Measurements from ENCODE around the gene CTNNA3. TPM values are rescaled to one million over a fixed set of nuclear protein-coding genes. Genes with fewer than 3 reads are reported as not detected.

Gene CTNNA3
- total RNA-seq, 2 donors from 2014 or later: not detected

- ATAC-seq (no peak), DNase-seq (ENCODE audit: low spot score) (no peak)
- no peak overlapping the region for H3K27ac Mint-ChIP-seq
- no peaks in the 10 kb centered on the region for H3K27me3 Mint-ChIP-seq
- H3K36me3 Mint-ChIP-seq: no peaks in the 10 kb centered on the region
- no peaks in the 10 kb centered on the region for H3K4me1 Mint-ChIP-seq (ENCODE audit: low read depth in 2 of 2)
- H3K4me3 Mint-ChIP-seq: no peak overlapping the region
- peaks cover 3% of the 10 kb centered on the region for H3K9me3 Mint-ChIP-seq
Measured at GRCh38 chr10:67284589-67284988, 411.4 kb downstream of the CTNNA3 start.

- no peaks in the 10 kb centered on the region for H3K27me3 Mint-ChIP-seq
- ATAC-seq (no peak), DNase-seq (ENCODE audit: low spot score) (no peak)
- peaks cover 3% of the 10 kb centered on the region for H3K9me3 Mint-ChIP-seq
- H3K4me1 Mint-ChIP-seq (ENCODE audit: low read depth in 2 of 2): no peaks in the 10 kb centered on the region
- H3K27ac Mint-ChIP-seq: no peak overlapping the region
- no peak overlapping the region for H3K4me3 Mint-ChIP-seq
- no peaks in the 10 kb centered on the region for H3K36me3 Mint-ChIP-seq
Measured at GRCh38 chr10:67282871-67283270, 413.1 kb downstream of the CTNNA3 start.

GRCh38 chr10:67280405-67280804, 415.6 kb downstream of the CTNNA3 start:
- no peaks in the 10 kb centered on the region for H3K27me3 Mint-ChIP-seq
- peaks cover 3% of the 10 kb centered on the region for H3K9me3 Mint-ChIP-seq
- H3K27ac Mint-ChIP-seq: no peak overlapping the region
- ATAC-seq (no peak), DNase-seq (ENCODE audit: low spot score) (no peak)
- no peak overlapping the region for H3K4me3 Mint-ChIP-seq
- no peaks in the 10 kb centered on the region for H3K36me3 Mint-ChIP-seq
- no peaks in the 10 kb centered on the region for H3K4me1 Mint-ChIP-seq (ENCODE audit: low read depth in 2 of 2)

- no peak overlapping the region for H3K27ac Mint-ChIP-seq
- H3K4me1 Mint-ChIP-seq (ENCODE audit: low read depth in 2 of 2): no peaks in the 10 kb centered on the region
- H3K9me3 Mint-ChIP-seq: no peaks in the 10 kb centered on the region
- H3K4me3 Mint-ChIP-seq: no peak overlapping the region
- no peak for DNase-seq (ENCODE audit: low spot score)
- H3K36me3 Mint-ChIP-seq: no peaks in the 10 kb centered on the region
- H3K27me3 Mint-ChIP-seq: no peaks in the 10 kb centered on the region
- no peak for ATAC-seq
Measured at GRCh38 chr10:67277402-67277801, 418.6 kb downstream of the CTNNA3 start.

GRCh38 chr10:67269828-67270227, 426.2 kb downstream of the CTNNA3 start:
- DNase-seq (ENCODE audit: low spot score): no peak
- H3K27ac Mint-ChIP-seq: no peak overlapping the region
- H3K36me3 Mint-ChIP-seq: no peaks in the 10 kb centered on the region
- no peak overlapping the region for H3K4me3 Mint-ChIP-seq
- ATAC-seq: no peak
- no peaks in the 10 kb centered on the region for H3K9me3 Mint-ChIP-seq
- no peaks in the 10 kb centered on the region for H3K4me1 Mint-ChIP-seq (ENCODE audit: low read depth in 2 of 2)
- no peaks in the 10 kb centered on the region for H3K27me3 Mint-ChIP-seq

GRCh38 chr10:67268146-67268545, 427.8 kb downstream of the CTNNA3 start:
- no peaks in the 10 kb centered on the region for H3K36me3 Mint-ChIP-seq
- no peak overlapping the region for H3K4me3 Mint-ChIP-seq
- ATAC-seq (no peak), DNase-seq (ENCODE audit: low spot score) (no peak)
- H3K4me1 Mint-ChIP-seq (ENCODE audit: low read depth in 2 of 2): no peaks in the 10 kb centered on the region
- H3K9me3 Mint-ChIP-seq: no peaks in the 10 kb centered on the region
- H3K27me3 Mint-ChIP-seq: no peaks in the 10 kb centered on the region
- no peak overlapping the region for H3K27ac Mint-ChIP-seq

GRCh38 chr10:67262675-67263074, 433.3 kb downstream of the CTNNA3 start:
- H3K36me3 Mint-ChIP-seq: no peaks in the 10 kb centered on the region
- no peaks in the 10 kb centered on the region for H3K4me1 Mint-ChIP-seq (ENCODE audit: low read depth in 2 of 2)
- no peak overlapping the region for H3K4me3 Mint-ChIP-seq
- H3K27me3 Mint-ChIP-seq: no peaks in the 10 kb centered on the region
- no peak overlapping the region for H3K27ac Mint-ChIP-seq
- no peaks in the 10 kb centered on the region for H3K9me3 Mint-ChIP-seq
- no peak for ATAC-seq
- DNase-seq (ENCODE audit: low spot score): no peak

GRCh38 chr10:67261300-67261797, 434.6 kb downstream of the CTNNA3 start:
- Mint-ChIP-seq H3K27me3 (no peaks in the 10 kb centered on the region), H3K9me3 (no peaks in the 10 kb centered on the region), H3K4me1 (ENCODE audit: low read depth in 2 of 2) (no peaks in the 10 kb centered on the region), H3K36me3 (no peaks in the 10 kb centered on the region), H3K27ac (no peak overlapping the region), H3K4me3 (no peak overlapping the region)
- ATAC-seq (no peak), DNase-seq (ENCODE audit: low spot score) (no peak)

- H3K9me3 Mint-ChIP-seq: no peaks in the 10 kb centered on the region
- H3K27me3 Mint-ChIP-seq: no peaks in the 10 kb centered on the region
- no peak overlapping the region for H3K27ac Mint-ChIP-seq
Measured at GRCh38 chr10:67259319-67259929, 436.6 kb downstream of the CTNNA3 start.

GRCh38 chr10:67257427-67258144, 438.4 kb downstream of the CTNNA3 start:
- Mint-ChIP-seq H3K36me3 (no peaks in the 10 kb centered on the region), H3K27ac (no peak overlapping the region), H3K4me3 (no peak overlapping the region), H3K27me3 (no peaks in the 10 kb centered on the region), H3K4me1 (ENCODE audit: low read depth in 2 of 2) (no peaks in the 10 kb centered on the region), H3K9me3 (no peaks in the 10 kb centered on the region)
- DNase-seq (ENCODE audit: low spot score): no peak
- no peak for ATAC-seq

More at GRCh38 chr10:67259319-67259929, 436.6 kb downstream of the CTNNA3 start:
- ATAC-seq (no peak), DNase-seq (ENCODE audit: low spot score) (no peak)
- H3K4me1 Mint-ChIP-seq (ENCODE audit: low read depth in 2 of 2): no peaks in the 10 kb centered on the region
- no peak overlapping the region for H3K4me3 Mint-ChIP-seq
- H3K36me3 Mint-ChIP-seq: no peaks in the 10 kb centered on the region

GRCh38 chr10:67257018-67257417, 439.0 kb downstream of the CTNNA3 start:
- Mint-ChIP-seq H3K4me3 (no peak overlapping the region), H3K36me3 (no peaks in the 10 kb centered on the region), H3K9me3 (no peaks in the 10 kb centered on the region), H3K4me1 (ENCODE audit: low read depth in 2 of 2) (no peaks in the 10 kb centered on the region), H3K27ac (no peak overlapping the region), H3K27me3 (no peaks in the 10 kb centered on the region)
- DNase-seq (ENCODE audit: low spot score): no peak
- ATAC-seq: no peak

- ATAC-seq (no peak), DNase-seq (ENCODE audit: low spot score) (no peak)
- H3K27me3 Mint-ChIP-seq: no peaks in the 10 kb centered on the region
- H3K4me3 Mint-ChIP-seq: no peak overlapping the region
- H3K9me3 Mint-ChIP-seq: peaks cover 5% of the 10 kb centered on the region
- H3K27ac Mint-ChIP-seq: no peak overlapping the region
- H3K36me3 Mint-ChIP-seq: no peaks in the 10 kb centered on the region
- H3K4me1 Mint-ChIP-seq (ENCODE audit: low read depth in 2 of 2): no peaks in the 10 kb centered on the region
Measured at GRCh38 chr10:67250686-67251085, 445.3 kb downstream of the CTNNA3 start.

- no peaks in the 10 kb centered on the region for H3K36me3 Mint-ChIP-seq
- H3K4me3 Mint-ChIP-seq: no peak overlapping the region
- ATAC-seq (no peak), DNase-seq (ENCODE audit: low spot score) (no peak)
- H3K4me1 Mint-ChIP-seq (ENCODE audit: low read depth in 2 of 2): no peaks in the 10 kb centered on the region
- H3K9me3 Mint-ChIP-seq: peaks cover 7% of the 10 kb centered on the region
- H3K27ac Mint-ChIP-seq: no peak overlapping the region
- H3K27me3 Mint-ChIP-seq: no peaks in the 10 kb centered on the region
Measured at GRCh38 chr10:67246066-67246555, 449.9 kb downstream of the CTNNA3 start.

GRCh38 chr10:67242528-67242927, 453.5 kb downstream of the CTNNA3 start:
- no peak for DNase-seq (ENCODE audit: low spot score)
- Mint-ChIP-seq H3K4me3 (no peak overlapping the region), H3K27me3 (no peaks in the 10 kb centered on the region), H3K36me3 (no peaks in the 10 kb centered on the region), H3K27ac (no peak overlapping the region), H3K4me1 (ENCODE audit: low read depth in 2 of 2) (no peaks in the 10 kb centered on the region), H3K9me3 (peaks cover 11% of the 10 kb centered on the region)
- ATAC-seq: no peak

All from natural killer cell treated with Interleukin-12 subunit alpha and Interleukin-12 subunit beta and Interleukin-15 and Interleukin-18, amount 100 ng/mL, for 72 hours (primary cell).